Mesodermal cell (in vitro differentiated cells): ENCODE data around the gene GDF10.

Experiments
- H3K27ac ChIP-seq: 2 replicates; pipeline ENCODE4 v1.7.0; 2013; ENCODE audit warnings: mild to moderate bottlenecking, low read depth, low read length, moderate library complexity; ENCODE audit not compliant: severe bottlenecking
- H3K36me3 ChIP-seq: 2 replicates; pipeline ENCODE4 v1.7.1; 2013; ENCODE audit warnings: mild to moderate bottlenecking, low read length, moderate library complexity; ENCODE audit not compliant: control insufficient read depth, insufficient read depth
- H3K4me1 ChIP-seq: one replicate; pipeline ENCODE4 v1.7.1; 2013; ENCODE audit warnings: mild to moderate bottlenecking, low read length; ENCODE audit not compliant: insufficient read depth, control insufficient read depth, poor library complexity, severe bottlenecking
- H3K4me3 ChIP-seq: 2 replicates; pipeline ENCODE4 v1.7.0; 2013; ENCODE audit warnings: low read length, control low read depth, mild to moderate bottlenecking; ENCODE audit not compliant: insufficient read depth, poor library complexity, severe bottlenecking; ENCODE audit errors: extremely low read depth
- H3K9me3 ChIP-seq: 2 replicates; pipeline ENCODE4 v1.7.1; 2013; ENCODE audit warnings: mild to moderate bottlenecking, low read length, moderate library complexity; ENCODE audit not compliant: control insufficient read depth
- WGBS, 2 experiments: methylation state at CpG; one replicate each; pipeline ENCODE4 v1.1.5; 2013; ENCODE audit warnings: missing lambda C conversion rate in 2 of 2; ENCODE audit not compliant: insufficient coverage in 2 of 2; 5-methylcytosine and 5-hydroxymethylcytosine counted together

GDF10 gene

GRCh38 chr10:47257396-47258120, 42.4 kb upstream of the GDF10 start:
- Histone ChIP-seq H3K27ac (no peak overlapping the region), H3K36me3 (no peaks in the 10 kb centered on the region), H3K4me1 (peaks cover 2% of the 10 kb centered on the region), H3K9me3 (no peaks in the 10 kb centered on the region), H3K4me3 (no peak overlapping the region)
- 75 to 96% methylated on average over 1 to 2 of the region's 4 CpGs for WGBS, 2 experiments

GRCh38 chr10:47258921-47259320, 41.1 kb upstream of the GDF10 start:
- no peak overlapping the region for H3K27ac ChIP-seq
- 90 to 100% methylated on average over 1 to 3 of the region's 3 CpGs for WGBS, 2 experiments
- H3K36me3 ChIP-seq, result no peaks in the 10 kb centered on the region
- no peak overlapping the region for H3K4me3 ChIP-seq
- H3K4me1 ChIP-seq, result no peaks in the 10 kb centered on the region
- H3K9me3 ChIP-seq, result no peaks in the 10 kb centered on the region

- no peak overlapping the region for H3K4me3 ChIP-seq
- WGBS, 2 experiments, result 90 to 96% methylated on average over 4 to 5 of the region's 5 CpGs
- H3K9me3 ChIP-seq, result peaks cover 3% of the 10 kb centered on the region
- H3K27ac ChIP-seq, result no peak overlapping the region
- H3K4me1 ChIP-seq, result no peaks in the 10 kb centered on the region
- H3K36me3 ChIP-seq, result no peaks in the 10 kb centered on the region
Measured at GRCh38 chr10:47259466-47259865, 40.5 kb upstream of the GDF10 start.

- Histone ChIP-seq H3K36me3 (no peaks in the 10 kb centered on the region), H3K27ac (no peak overlapping the region), H3K4me3 (no peak overlapping the region), H3K4me1 (no peaks in the 10 kb centered on the region), H3K9me3 (peaks cover 10% of the 10 kb centered on the region)
- 71 to 75% methylated on average over 7 of the region's 9 CpGs for WGBS, 2 experiments
Measured at GRCh38 chr10:47260505-47261111, 39.4 kb upstream of the GDF10 start.

GRCh38 chr10:47261121-47261520, 38.9 kb upstream of the GDF10 start:
- no peak overlapping the region for H3K27ac ChIP-seq
- H3K9me3 ChIP-seq, result peaks cover 10% of the 10 kb centered on the region
- no peak overlapping the region for H3K4me3 ChIP-seq
- no peaks in the 10 kb centered on the region for H3K36me3 ChIP-seq
- H3K4me1 ChIP-seq, result no peaks in the 10 kb centered on the region
- 89% methylated on average over 1 of the region's 1 CpG; no CpG with 5 or more reads in 1 of the 2 experiments for WGBS, 2 experiments

DNA sequence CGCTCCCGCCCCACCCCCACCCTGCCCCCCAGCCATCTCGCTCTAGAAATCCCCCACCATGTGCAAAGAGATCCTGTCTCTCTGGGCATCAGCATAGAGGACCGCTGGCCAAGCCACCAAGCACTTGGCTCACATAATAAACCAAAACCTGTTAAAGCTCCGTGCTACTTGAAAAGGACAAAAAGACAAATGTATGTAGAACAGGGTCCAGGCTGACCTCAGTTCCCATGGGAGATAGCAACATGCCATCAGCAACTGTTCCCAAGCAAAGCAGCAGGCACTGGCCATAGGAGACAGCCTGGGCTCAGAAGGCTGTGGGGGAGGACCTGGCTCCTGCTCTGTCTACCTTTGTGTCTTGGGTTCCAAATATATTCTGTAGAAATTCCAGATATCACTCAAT, 38.4 kb upstream of the GDF10 start:
- no peaks in the 10 kb centered on the region for H3K36me3 ChIP-seq
- 100% methylated on average over 1 of the region's 5 CpGs for WGBS, 2 experiments
- no peak overlapping the region for H3K4me3 ChIP-seq
- H3K9me3 ChIP-seq, result peaks cover 10% of the 10 kb centered on the region
- no peak overlapping the region for H3K27ac ChIP-seq
- H3K4me1 ChIP-seq, result no peaks in the 10 kb centered on the region

GRCh38 chr10:47262606-47263533, 37.1 kb upstream of the GDF10 start:
- Histone ChIP-seq H3K36me3 (no peaks in the 10 kb centered on the region), H3K4me3 (no peak overlapping the region), H3K4me1 (no peaks in the 10 kb centered on the region), H3K27ac (no peak overlapping the region), H3K9me3 (peaks cover 10% of the 10 kb centered on the region)
- WGBS, 2 experiments, result 87 to 94% methylated on average over 2 to 3 of the region's 5 CpGs

- Histone ChIP-seq H3K9me3 (peaks cover 10% of the 10 kb centered on the region), H3K36me3 (no peaks in the 10 kb centered on the region), H3K4me1 (no peaks in the 10 kb centered on the region), H3K4me3 (no peak overlapping the region), H3K27ac (no peak overlapping the region)
- WGBS, 2 experiments, result 88 to 94% methylated on average over 5 to 6 of the region's 7 CpGs
Measured at GRCh38 chr10:47264797-47265281, 35.2 kb upstream of the GDF10 start.

- H3K36me3 ChIP-seq, result no peaks in the 10 kb centered on the region
- no peak overlapping the region for H3K4me3 ChIP-seq
- 90 to 92% methylated on average over 4 to 5 of the region's 5 CpGs for WGBS, 2 experiments
- no peak overlapping the region for H3K27ac ChIP-seq
- no peaks in the 10 kb centered on the region for H3K4me1 ChIP-seq
- peaks cover 10% of the 10 kb centered on the region for H3K9me3 ChIP-seq
Measured at GRCh38 chr10:47266602-47267001, 33.4 kb upstream of the GDF10 start.

DNA sequence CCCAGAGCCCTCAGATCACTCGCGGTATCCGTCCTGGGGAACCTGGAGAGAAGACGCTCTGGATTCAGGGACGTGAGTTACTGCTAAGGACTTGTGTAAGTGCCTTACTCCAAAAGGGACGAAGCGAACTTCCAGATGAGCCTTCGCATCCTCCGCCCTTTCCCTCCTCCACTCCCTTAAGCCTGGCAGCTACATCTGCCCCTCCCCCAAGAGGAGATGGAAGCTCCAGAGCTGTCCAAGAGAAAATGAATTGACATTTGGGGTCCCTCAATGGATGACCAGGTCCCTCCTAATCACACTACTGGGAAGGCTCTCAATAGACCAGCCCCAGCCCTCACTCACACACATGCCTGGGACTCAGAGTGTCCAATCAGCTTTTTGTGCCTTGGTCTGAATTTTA, 31.3 kb upstream of the GDF10 start:
- Histone ChIP-seq H3K9me3 (peaks cover 17% of the 10 kb centered on the region), H3K4me3 (no peak overlapping the region), H3K4me1 (no peaks in the 10 kb centered on the region), H3K36me3 (no peaks in the 10 kb centered on the region), H3K27ac (no peak overlapping the region)
- WGBS, 2 experiments, result 95 to 97% methylated on average over 9 of the region's 9 CpGs
